ENCODE measurements around the gene ZMYND8.

- TF ChIP-seq CTCF (conservative IDR thresholded peaks at IDR 0.05; ENCODE audit: low read depth, low read length) (no peak), EZH2phosphoT487 (IDR thresholded peaks at IDR 0.05; ENCODE audit: borderline replicate concordance, low read length) (no peak)
Measured at GRCh38 chr20:47353239-47353691, 3.2 kb downstream of the ZMYND8 start.
